Activated CD4-positive, alpha-beta T cell treated with anti-CD3 and anti-CD28 coated beads, Interleukin-2, Interleukin-6, amounts not matched to agents 100 ng/mL and 50 ng/mL, durations not matched to agents 16 hours and 8 hours (primary cell): ENCODE results near the gene STX5.
A peak's percentile ranks its signal among the peaks of the same experiment; 100 is the strongest.
"Not testable (repeated sequence)": the region's sequence is repeated elsewhere in the genome, so short reads cannot be mapped to it uniquely, and the experiment has no call there.

Experiments
- DNase-seq: peaks from one replicate; pipeline ENCODE4 v3.0.0-alpha.2; 2020

Gene STX5

DNA sequence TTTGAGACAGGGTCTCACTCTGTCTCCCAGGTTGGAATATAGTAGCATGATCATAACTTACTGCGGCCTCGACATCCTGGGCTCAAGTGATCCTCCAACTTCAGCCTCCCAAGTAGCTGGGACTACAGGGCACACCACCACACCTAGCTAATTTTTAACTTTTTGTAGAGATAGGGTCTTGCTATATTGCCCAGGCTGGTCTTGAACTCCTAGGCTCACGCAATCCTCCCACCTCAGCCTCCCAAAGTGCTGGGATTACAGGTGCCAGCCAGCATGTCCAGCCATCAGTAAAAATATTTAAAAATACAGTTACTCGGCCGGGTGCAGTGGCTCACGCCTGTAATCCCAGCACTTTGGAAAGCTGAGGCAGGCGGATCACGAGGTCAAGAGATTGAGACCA is 3.7 kb downstream of the STX5 start:
- not testable (repeated sequence) for DNase-seq

GRCh38 chr11:62823677-62824076 is 8.2 kb downstream of the STX5 start:
- no peak for DNase-seq

DNA sequence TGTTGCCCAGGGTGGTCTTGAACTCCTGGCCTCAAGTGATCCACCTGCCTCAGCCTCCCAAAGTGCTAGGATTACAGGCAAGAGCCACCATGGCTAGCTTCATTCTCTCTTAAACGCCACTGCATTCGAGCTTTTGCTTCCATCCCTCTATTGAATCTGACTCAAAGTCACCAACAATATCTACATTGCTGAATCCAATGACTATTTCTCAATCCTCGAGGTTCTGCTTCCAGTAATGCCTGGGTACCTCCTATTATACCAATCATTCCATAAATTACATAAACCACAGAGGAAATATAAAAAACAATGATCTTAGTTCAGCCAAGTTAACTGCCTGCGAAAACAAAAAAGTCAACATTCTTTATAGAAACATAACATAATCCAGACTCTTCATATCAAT is 14.7 kb downstream of the STX5 start:
- no peak for DNase-seq

GRCh38 chr11:62816557-62816956 is 15.3 kb downstream of the STX5 start:
- no peak for DNase-seq

GRCh38 chr11:62811659-62812058 is 20.2 kb downstream of the STX5 start:
- DNase-seq, result no peak

DNA sequence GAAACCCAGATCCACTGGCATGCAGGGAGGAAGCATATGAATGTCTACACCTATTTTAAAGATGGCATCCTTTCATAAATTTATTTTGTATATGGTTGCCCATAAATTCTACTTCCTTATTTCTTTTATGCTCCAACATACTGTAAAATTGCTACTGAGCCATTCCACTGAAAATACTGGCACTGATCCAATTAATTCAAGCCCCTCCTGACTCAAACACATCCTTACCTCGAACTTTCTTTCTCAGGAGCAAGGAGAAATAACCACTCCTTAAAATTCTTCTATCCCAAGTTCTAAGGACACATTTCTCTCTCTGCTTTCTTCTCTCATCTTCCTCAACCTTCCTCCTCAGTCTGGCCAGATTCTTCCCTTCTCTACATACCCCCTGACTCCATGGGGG is 21.1 kb downstream of the STX5 start:
- DNase-seq, result no peak

GRCh38 chr11:62806611-62807121 is 25.2 kb downstream of the STX5 start:
- DNase-seq, result no peak

- DNase-seq, result peak; percentile 47
These were observed 25.9 kb downstream of the STX5 start for GRCh38 chr11:62805961-62806441.

DNA sequence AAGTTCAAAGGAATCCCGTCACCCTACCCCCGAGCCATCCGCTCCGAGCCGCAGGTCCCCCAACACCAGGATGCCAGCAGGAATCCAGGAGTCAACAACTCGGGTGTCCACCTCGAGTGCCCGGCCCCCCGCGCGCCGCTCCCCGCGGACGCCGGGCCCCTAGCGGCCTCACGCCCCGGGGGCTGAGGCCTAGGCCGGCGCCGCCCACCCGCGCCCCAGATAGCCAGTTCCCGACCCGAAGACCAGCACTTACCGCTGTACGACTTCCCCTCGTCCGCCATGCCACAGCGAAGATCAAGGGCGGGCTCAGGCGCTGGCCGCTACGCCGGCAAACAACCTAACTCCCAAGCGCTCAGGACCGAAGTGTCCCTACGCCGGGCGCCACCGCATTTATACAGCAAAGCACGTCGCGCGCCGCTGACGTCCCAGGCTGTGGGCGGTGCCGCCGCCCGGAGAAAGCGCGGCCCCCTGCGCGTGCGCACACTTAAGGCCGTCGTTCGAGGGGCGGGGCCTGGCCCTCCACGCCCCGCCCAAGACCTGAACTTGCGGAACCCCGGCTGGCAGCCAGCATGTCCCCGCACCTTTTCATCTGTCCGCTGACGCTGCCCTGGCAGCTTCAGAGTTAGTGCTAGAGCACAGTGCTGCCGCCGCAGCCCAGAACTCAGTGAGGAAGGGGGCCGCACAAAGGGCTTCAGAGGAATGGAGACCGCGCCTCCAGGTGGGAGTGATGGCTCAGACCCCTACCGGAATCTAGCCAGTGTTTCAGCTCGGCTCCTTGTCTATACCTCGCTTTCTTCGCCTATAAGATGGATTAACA is 26.6 kb downstream of the STX5 start, which contains the start of gene NXF1:
Gene NXF1, minus strand, starts transcription at position 365 of the 817 bp plus-strand sequence. Its CDS starts 84 bp downstream, at position 281.
- DNase-seq, result peak; percentile 97

DNA sequence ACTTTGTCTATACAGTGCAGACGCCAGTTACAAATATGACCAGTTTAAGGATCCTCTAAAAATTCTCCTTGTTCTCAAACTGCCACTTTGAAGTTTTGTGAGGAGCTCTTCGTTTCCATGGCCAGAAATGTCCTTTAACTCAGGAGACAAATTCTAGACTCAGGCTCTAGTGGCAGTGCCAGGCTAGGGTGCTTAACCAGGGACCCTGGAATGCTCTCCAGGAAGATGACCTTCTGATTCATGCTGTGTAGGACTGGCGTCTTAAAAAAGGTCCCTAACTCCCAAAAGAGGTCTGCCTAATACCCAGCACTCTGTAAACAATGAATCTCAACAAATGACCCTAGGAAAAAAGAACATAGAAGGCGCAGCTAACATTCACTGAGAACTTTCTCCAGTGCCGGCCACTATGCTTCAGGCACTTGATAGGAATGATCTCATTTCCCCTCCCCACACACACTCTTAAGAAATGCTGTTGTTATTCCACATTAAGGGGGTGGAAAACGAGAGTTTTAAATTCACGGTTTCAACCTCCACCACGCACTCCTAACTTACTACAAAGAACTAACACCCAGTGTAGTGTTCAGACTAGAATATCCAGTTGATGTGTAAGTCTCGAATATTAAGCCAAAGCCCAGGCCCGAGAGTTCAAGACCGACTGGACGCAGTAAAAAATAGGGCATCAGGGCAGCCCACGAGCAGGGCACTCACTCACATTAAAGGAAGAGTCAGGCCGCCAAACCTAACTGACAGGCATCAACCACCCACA is 27.4 kb downstream of the STX5 start:
- peak; percentile 23 for DNase-seq

DNA sequence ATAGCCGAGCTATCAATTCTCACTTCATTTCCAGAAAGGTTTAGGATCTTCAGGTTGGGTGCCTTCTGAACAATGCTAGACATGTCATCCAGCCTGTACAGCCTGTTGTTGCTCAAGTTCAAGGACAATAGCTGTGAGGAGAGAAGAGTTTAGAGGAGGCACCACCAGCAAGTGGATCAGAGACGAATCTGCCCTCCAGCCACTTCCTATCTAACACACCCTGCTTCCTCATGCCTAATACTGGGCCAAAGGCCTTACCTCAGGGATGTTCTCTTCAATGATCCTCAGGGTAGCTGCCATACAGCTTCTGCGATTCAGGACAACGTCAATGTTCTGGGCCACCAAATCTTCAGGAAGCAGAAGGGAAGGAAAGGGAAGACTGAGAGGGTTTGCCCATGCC is 30.8 kb downstream of the STX5 start:
- DNase-seq, result no peak

GRCh38 chr11:62799486-62799885 is 32.4 kb downstream of the STX5 start:
- no peak for DNase-seq

GRCh38 chr11:62796281-62796680 is 35.6 kb downstream of the STX5 start:
- no peak for DNase-seq

- DNase-seq, result no peak
These were observed 37.6 kb downstream of the STX5 start for GRCh38 chr11:62794201-62794775.

- DNase-seq, result no peak
These were observed 39.7 kb downstream of the STX5 start for GRCh38 chr11:62792202-62792575.

DNA sequence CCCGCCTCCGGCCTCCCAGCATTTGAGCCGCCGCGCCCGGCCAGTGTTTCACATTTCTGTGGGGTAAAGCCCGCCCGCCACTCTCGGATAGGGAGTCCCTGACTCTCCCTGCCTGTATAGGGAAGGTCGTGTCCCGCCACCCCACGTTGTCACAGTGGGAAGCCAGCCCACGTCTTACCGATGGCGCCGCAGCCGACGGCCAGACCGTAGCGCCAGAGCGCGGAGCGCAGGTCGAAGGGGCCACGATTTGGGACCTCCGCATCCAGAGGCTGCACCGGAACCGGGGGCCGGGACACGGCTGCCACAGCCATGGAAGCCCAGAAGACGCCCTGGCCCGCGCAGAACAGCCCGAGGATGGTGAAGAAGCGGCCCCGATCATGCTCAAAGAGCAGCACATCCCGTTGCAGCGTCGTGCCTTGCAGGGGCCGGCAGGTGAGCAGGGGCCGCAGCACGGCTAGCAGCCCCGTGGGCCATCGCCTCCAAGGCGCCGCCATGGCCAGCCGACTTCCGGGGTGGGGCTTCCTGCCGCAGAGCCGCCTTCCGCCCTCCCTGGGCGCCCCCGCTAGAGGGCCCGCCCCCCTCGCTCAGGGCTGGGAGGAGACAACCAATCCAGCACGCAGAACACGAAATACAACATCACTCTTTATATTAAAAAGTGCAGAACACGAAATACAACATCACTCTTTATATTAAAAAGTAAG is 40.2 kb downstream of the STX5 start, which contains the start of gene TMEM223:
Gene TMEM223, minus strand, starts transcription at position 506 of the 701 bp plus-strand sequence. Its CDS starts 12 bp downstream, at position 494.
- DNase-seq, result peak; percentile 93

GRCh38 chr11:62789576-62789975 is 42.3 kb downstream of the STX5 start:
- no peak for DNase-seq

DNA sequence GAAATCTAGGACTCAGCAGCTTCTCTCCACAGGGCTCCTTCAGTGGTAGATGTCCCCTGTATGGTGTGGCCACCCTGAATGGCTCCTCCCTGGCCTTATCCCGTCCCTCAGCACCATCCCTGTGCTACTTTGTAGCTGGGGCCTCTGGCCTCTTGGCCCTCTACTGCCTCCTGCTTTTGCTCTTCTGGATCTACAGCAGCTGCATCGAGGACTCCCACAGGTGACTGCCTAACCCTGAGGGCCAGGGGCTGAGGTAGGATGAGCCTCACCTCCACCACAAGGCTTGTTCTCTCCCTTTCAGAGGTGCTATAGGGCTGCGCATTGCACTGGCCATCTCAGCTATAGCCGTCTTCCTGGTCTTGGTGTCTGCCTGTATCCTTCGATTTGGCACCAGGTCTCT is 42.9 kb downstream of the STX5 start:
- peak; percentile 8 for DNase-seq

DNA sequence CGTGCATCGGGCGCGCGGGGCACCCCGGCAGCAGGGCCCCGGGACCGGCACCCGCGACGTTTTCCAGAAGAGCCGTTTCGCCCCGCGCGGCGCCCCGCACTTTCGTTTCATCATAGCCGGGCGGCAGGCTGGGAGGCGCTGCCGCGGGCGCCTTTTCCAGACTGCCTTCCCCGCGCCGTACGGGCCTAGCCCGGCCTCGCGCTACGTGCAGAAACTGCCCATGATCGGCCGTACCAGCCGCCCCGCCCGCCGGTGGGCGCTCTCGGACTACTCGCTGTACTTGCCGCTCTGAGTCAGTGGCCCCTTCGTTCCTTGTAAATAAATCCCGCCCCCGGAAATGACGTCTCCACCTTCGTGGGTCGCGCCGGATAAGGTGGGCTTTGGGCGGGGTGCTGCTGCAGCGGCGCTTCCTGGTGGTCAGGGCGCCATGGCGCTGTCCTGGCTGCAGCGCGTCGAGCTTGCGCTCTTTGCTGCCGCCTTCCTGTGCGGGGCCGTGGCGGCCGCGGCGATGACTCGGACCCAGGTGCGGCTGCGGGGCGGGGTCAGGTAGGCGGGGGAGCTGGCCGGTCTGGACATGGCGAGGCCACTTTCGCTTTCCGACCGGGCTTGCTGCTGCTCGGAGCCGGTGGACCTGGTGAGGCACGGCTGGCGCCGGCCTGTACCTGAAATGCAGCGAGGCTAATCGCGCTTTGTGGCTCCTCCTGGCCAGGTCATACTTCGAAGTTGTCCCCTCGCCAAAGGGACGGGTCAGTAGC is 44.7 kb downstream of the STX5 start, which contains the start of gene TMEM179B:
Gene TMEM179B, plus strand, starts transcription at position 398 of the 755 bp plus-strand sequence. Its CDS starts 30 bp downstream, at position 428.
- peak; percentile 98 for DNase-seq

- DNase-seq, result peak; percentile 92
These were observed 45.4 kb downstream of the STX5 start for GRCh38 chr11:62786318-62787004.

- DNase-seq, result no peak
These were observed 49.1 kb downstream of the STX5 start for GRCh38 chr11:62782753-62783152.
